T-cell (primary cell): ENCODE data around the gene SETD5. TPM values are rescaled to one million over a fixed set of nuclear protein-coding genes. Genes with fewer than 3 reads are reported as not detected.
A peak's percentile ranks its signal among the peaks of the same experiment; 100 is the strongest.

ENCODE experiments used
- ATAC-seq, 4 experiments: fragments of 200-7000 bp in 3 of 4; fragments of 150-1000 bp in 1 of 4; cut with Tn5 transposase; replicated peaks in 1 of 4; 1 replicate in 3 of 4; 2 replicates in 1 of 4; pipeline ENCODE4 v1.10.0; 2021; ENCODE audit warnings: moderate library complexity in 3 of 4, mild to moderate bottlenecking in 2 of 4, moderate number of reproducible peaks in 1 of 4
- CTCF ChIA-PET, 2 donors: fragments of 300-600 bp; sonication (Branson Sonifier 250); formaldehyde crosslinking; loops; one replicate each; lab custom pipeline; 2022; ENCODE audit warnings: antibody characterized with exemption in 2 of 2; lab: Charles Lee
- POLR2A ChIA-PET, 2 donors: fragments of 300-600 bp; sonication (Branson Sonifier 250); formaldehyde crosslinking; loops; one replicate each; lab custom pipeline; 2022; ENCODE audit warnings: antibody characterized with exemption in 2 of 2; lab: Charles Lee
- DNase-seq, 35 experiments: peaks; one replicate each; pipeline versions ENCODE4 v3.0.0 to v3.0.0-alpha.2; 2013 to 2023
- H3K27ac ChIP-seq: one replicate; pipeline ENCODE4 v1.5.1; 2013; ENCODE audit warnings: low read length
- H3K27me3 ChIP-seq, 2 experiments: replicated peaks in 1 of 2; 1 replicate in 1 of 2; 2 replicates in 1 of 2; pipeline versions ENCODE4 v1.6.1 to v1.7.0; 2013; ENCODE audit warnings: low read length in 1 of 2, mixed read lengths in 1 of 2; ENCODE audit not compliant: control insufficient read depth in 2 of 2, insufficient read depth in 2 of 2; ENCODE audit errors: extremely low read depth in 1 of 2
- H3K36me3 ChIP-seq, 2 donors: 1 replicate in 1 of 2; 2 replicates in 1 of 2; pipeline versions ENCODE4 v1.6.1 to v1.7.0; 2013; ENCODE audit warnings: low read length in 1 of 2; ENCODE audit not compliant: control insufficient read depth in 2 of 2, insufficient read depth in 1 of 2; ENCODE audit errors: extremely low read depth in 1 of 2
- H3K4me1 ChIP-seq, 2 experiments: 1 replicate in 1 of 2; 2 replicates in 1 of 2; pipeline versions ENCODE4 v1.6.1 to v1.7.0; 2013; ENCODE audit warnings: low read length in 2 of 2, mixed read lengths in 1 of 2; ENCODE audit not compliant: insufficient read depth in 2 of 2, control insufficient read depth in 1 of 2; ENCODE audit errors: extremely low read depth in 1 of 2
- H3K4me3 ChIP-seq, 2 donors: 1 replicate in 1 of 2; 2 replicates in 1 of 2; pipeline versions ENCODE4 v1.5.1 to v1.7.0; 2013; ENCODE audit warnings: mild to moderate bottlenecking in 2 of 2, low read length in 1 of 2, moderate library complexity in 1 of 2; ENCODE audit not compliant: control insufficient read depth in 1 of 2; ENCODE audit errors: extremely low read depth in 1 of 2
- H3K9me3 ChIP-seq: 2 replicates; pipeline ENCODE4 v1.7.0; 2013
- H3K27ac Mint-ChIP-seq, 2 donors: one replicate each; pipeline ENCODE4 v1.8.0; 2020 to 2021; ENCODE audit warnings: mild to moderate bottlenecking in 2 of 2, mixed read lengths in 2 of 2
- H3K27me3 Mint-ChIP-seq, 2 donors: one replicate each; pipeline ENCODE4 v1.8.0; 2021 to 2022; ENCODE audit warnings: mixed read lengths in 2 of 2
- H3K36me3 Mint-ChIP-seq: one replicate; pipeline ENCODE4 v1.8.0; 2021; ENCODE audit warnings: mixed read lengths
- H3K4me1 Mint-ChIP-seq, 3 donors: one replicate each; pipeline ENCODE4 v1.8.0; 2020 to 2022; ENCODE audit warnings: mixed read lengths in 3 of 3, mild to moderate bottlenecking in 1 of 3
- H3K4me3 Mint-ChIP-seq, 3 donors: one replicate each; pipeline ENCODE4 v1.8.0; 2020 to 2022; ENCODE audit warnings: mild to moderate bottlenecking in 3 of 3, mixed read lengths in 3 of 3, moderate library complexity in 3 of 3
- H3K9me3 Mint-ChIP-seq, 3 donors: one replicate each; pipeline ENCODE4 v1.8.0; 2020 to 2022; ENCODE audit warnings: mixed read lengths in 3 of 3
- WGBS: methylation state at CpG from one replicate; pipeline ENCODE4 v1.1.5; 2013; ENCODE audit warnings: missing lambda C conversion rate; ENCODE audit not compliant: insufficient coverage; 5-methylcytosine and 5-hydroxymethylcytosine counted together
- total RNA-seq, 35 experiments: library from RNA in 6 of 35; stranded (reverse) in 6 of 35; fragments of 120-200 nt in 1 of 35; gene quantifications; one replicate each; pipeline versions ENCODE4 v1.2.1 to v1.2.4 and lab custom pipeline; 2013 to 2026

SETD5 gene
- total RNA-seq, 5 donors from 2014 or later (not counting 1 experiment from before 2014, with no cell fraction given) = 119 to 131 (median 125) TPM

- H3K36me3 Mint-ChIP-seq = peaks cover 19% of the 10 kb centered on the region
- H3K4me3 Mint-ChIP-seq = peak overlapping the region in 2 of 3 donors; percentile 18 to 25
- H3K4me1 ChIP-seq = peaks cover 9 to 10% of the 10 kb centered on the region in 2 experiments
- 100% methylated on average over 1 of the region's 6 CpGs for WGBS
- no peaks in the 10 kb centered on the region for H3K27me3 ChIP-seq
- DNase-seq (no peak), ATAC-seq (no peak)
- H3K9me3 Mint-ChIP-seq = no peaks in the 10 kb centered on the region
- ChIA-PET POLR2A (interaction anchor here in 1 of 2 donors (0.6 to 1.2 kb wide), 3 partner anchors 14 to 25 kb away, joined by 3 read pairs; no protein-coding TSS in a partner anchor), CTCF (interaction anchor here in 1 of 2 donors (1.1 kb wide), 1 partner anchor 10 kb away, joined by 3 read pairs; no protein-coding TSS in a partner anchor)
- H3K27ac Mint-ChIP-seq = no peak overlapping the region
- H3K4me1 Mint-ChIP-seq = peaks cover 75 to 87% (median 77%) of the 10 kb centered on the region in 3 donors
- no peaks in the 10 kb centered on the region for H3K27me3 Mint-ChIP-seq
- no peak overlapping the region for H3K4me3 ChIP-seq
- no peak overlapping the region for H3K27ac ChIP-seq
- no peaks in the 10 kb centered on the region for H3K9me3 ChIP-seq
- peaks cover 0 to under 1% of the 10 kb centered on the region in 2 donors for H3K36me3 ChIP-seq
These were observed 12.8 kb downstream of the SETD5 start for GRCh38 chr3:9409981-9410854.

GRCh38 chr3:9411302-9411701 is 13.9 kb downstream of the SETD5 start:
- peaks cover 0 to 5% of the 10 kb centered on the region in 2 donors for H3K36me3 ChIP-seq
- peaks cover 25% of the 10 kb centered on the region for H3K36me3 Mint-ChIP-seq
- H3K4me1 Mint-ChIP-seq = peaks cover 71 to 83% (median 74%) of the 10 kb centered on the region in 3 donors
- no peaks in the 10 kb centered on the region for H3K9me3 Mint-ChIP-seq
- ATAC-seq (no peak), DNase-seq (no peak)
- WGBS = no CpG with 5 or more reads among the region's 1 CpG
- POLR2A ChIA-PET = interaction anchor here in 1 of 2 donors (0.6 kb wide), 1 partner anchor 22 kb away, joined by 3 read pairs; no protein-coding TSS in a partner anchor
- H3K27me3 Mint-ChIP-seq = no peaks in the 10 kb centered on the region
- H3K27ac ChIP-seq = no peak overlapping the region
- CTCF ChIA-PET = interaction anchor here in 1 of 2 donors (1.1 kb wide), 1 partner anchor 11 kb away, joined by 3 read pairs; no protein-coding TSS in a partner anchor
- no peak overlapping the region for H3K27ac Mint-ChIP-seq
- H3K9me3 ChIP-seq = no peaks in the 10 kb centered on the region
- H3K4me3 ChIP-seq = no peak overlapping the region
- H3K4me1 ChIP-seq = peaks cover 5 to 10% of the 10 kb centered on the region in 2 experiments
- H3K4me3 Mint-ChIP-seq = no peak overlapping the region
- no peaks in the 10 kb centered on the region for H3K27me3 ChIP-seq

- no peak overlapping the region for H3K4me3 Mint-ChIP-seq
These were observed 14.9 kb downstream of the SETD5 start for GRCh38 chr3:9412293-9412692.

GRCh38 chr3:9414826-9415225 is 17.4 kb downstream of the SETD5 start:
- Histone ChIP-seq H3K27me3 (no peaks in the 10 kb centered on the region), H3K4me1 (peaks cover 5 to 6% of the 10 kb centered on the region in 2 experiments), H3K27ac (no peak overlapping the region), H3K4me3 (no peak overlapping the region), H3K36me3 (peaks cover 0 to 9% of the 10 kb centered on the region in 2 donors), H3K9me3 (no peaks in the 10 kb centered on the region)
- Mint-ChIP-seq H3K9me3 (no peaks in the 10 kb centered on the region), H3K36me3 (peaks cover 19% of the 10 kb centered on the region), H3K27ac (no peak overlapping the region), H3K27me3 (no peaks in the 10 kb centered on the region), H3K4me1 (peaks cover 57 to 71% (median 58%) of the 10 kb centered on the region in 3 donors), H3K4me3 (no peak overlapping the region)
- ChIA-PET CTCF (no interaction called here), POLR2A (no interaction called here)
- DNase-seq (no peak), ATAC-seq (no peak)

More at GRCh38 chr3:9412293-9412692, 14.9 kb downstream of the SETD5 start:
- Histone ChIP-seq H3K36me3 (peaks cover 0 to 9% of the 10 kb centered on the region in 2 donors), H3K4me1 (peaks cover 5 to 6% of the 10 kb centered on the region in 2 experiments), H3K4me3 (no peak overlapping the region), H3K27me3 (no peaks in the 10 kb centered on the region), H3K27ac (no peak overlapping the region), H3K9me3 (no peaks in the 10 kb centered on the region)
- ATAC-seq (no peak), DNase-seq (no peak)
- POLR2A ChIA-PET = no interaction called here
- H3K27ac Mint-ChIP-seq = peak overlapping the region; percentile 61 to 86
- H3K27me3 Mint-ChIP-seq = no peaks in the 10 kb centered on the region
- WGBS = no CpG with 5 or more reads among the region's 1 CpG
- peaks cover 25% of the 10 kb centered on the region for H3K36me3 Mint-ChIP-seq
- H3K4me1 Mint-ChIP-seq = peaks cover 64 to 83% (median 66%) of the 10 kb centered on the region in 3 donors
- CTCF ChIA-PET = interaction anchor here in 1 of 2 donors (0.6 kb wide), 1 partner anchor 46 kb away, joined by 3 read pairs; no protein-coding TSS in a partner anchor
- no peaks in the 10 kb centered on the region for H3K9me3 Mint-ChIP-seq

GRCh38 chr3:9415485-9416138 is 18.2 kb downstream of the SETD5 start:
- H3K36me3 ChIP-seq = peaks cover 0 to 9% of the 10 kb centered on the region in 2 donors
- no peak overlapping the region for H3K4me3 ChIP-seq
- no peaks in the 10 kb centered on the region for H3K27me3 ChIP-seq
- ChIA-PET CTCF (interaction anchor here (0.8 to 1.4 kb wide), 3 partner anchors 11 to 62 kb away, joined by 4 to 5 read pairs (median 4); partner anchors contain the start of gene THUMPD3 (in 1 of the 2)), POLR2A (interaction anchor here in 1 of 2 donors (0.6 to 0.7 kb wide), 2 partner anchors 53 to 1879 kb away, joined by 3 read pairs; partner anchors contain the start of gene THUMPD3)
- Mint-ChIP-seq H3K27ac (peak overlapping the region in 1 of 2 donors; percentile 76), H3K36me3 (peaks cover 14% of the 10 kb centered on the region), H3K27me3 (no peaks in the 10 kb centered on the region), H3K4me1 (peaks cover 56 to 69% (median 57%) of the 10 kb centered on the region in 3 donors), H3K4me3 (no peak overlapping the region), H3K9me3 (no peaks in the 10 kb centered on the region)
- H3K4me1 ChIP-seq = peaks cover 2 to 6% of the 10 kb centered on the region in 2 experiments
- WGBS = 100% methylated on average over 2 of the region's 6 CpGs
- DNase-seq (no peak), ATAC-seq (no peak)
- H3K27ac ChIP-seq = no peak overlapping the region
- no peaks in the 10 kb centered on the region for H3K9me3 ChIP-seq
